Naive thymus-derived CD4-positive, alpha-beta T cell (primary cell): Measurements from ENCODE around the gene MACF1. TPM values are rescaled to one million over a fixed set of nuclear protein-coding genes. Genes with fewer than 3 reads are reported as not detected.

ENCODE experiments used
- ATAC-seq: fragments of 150-1000 bp; cut with Tn5 transposase; 2 replicates; pipeline ENCODE4 v1.10.0; 2021; ENCODE audit warnings: mild to moderate bottlenecking, moderate library complexity
- CTCF ChIA-PET: fragments of 350-600 bp; sonication (Branson Sonifier 250); formaldehyde crosslinking; loops from one replicate; lab custom pipeline; 2021; ENCODE audit warnings: antibody characterized with exemption; lab: Charles Lee
- POLR2A ChIA-PET: fragments of 350-600 bp; sonication (Branson Sonifier 250); formaldehyde crosslinking; loops from one replicate; lab custom pipeline; 2021; ENCODE audit warnings: antibody characterized with exemption, inconsistent platforms; lab: Charles Lee
- DNase-seq, 9 donors: peaks; one replicate each; pipeline versions ENCODE4 v3.0.0 to v3.0.0-alpha.2; 2020 to 2022; ENCODE audit warnings: mixed read lengths in 1 of 9
- H3K27ac ChIP-seq: one replicate; pipeline ENCODE4 v1.7.0; 2013; ENCODE audit warnings: mild to moderate bottlenecking, low read depth, low read length, moderate library complexity
- H3K27me3 ChIP-seq, 2 donors: one replicate each; pipeline ENCODE4 v1.7.0; 2013; ENCODE audit warnings: low read length in 2 of 2, mild to moderate bottlenecking in 2 of 2, moderate library complexity in 2 of 2; ENCODE audit not compliant: control insufficient read depth in 2 of 2, insufficient read depth in 2 of 2
- H3K36me3 ChIP-seq, 3 experiments: 1 replicate in 2 of 3; 2 replicates in 1 of 3; pipeline ENCODE4 v1.7.0; 2013; ENCODE audit warnings: low read length in 3 of 3, mild to moderate bottlenecking in 3 of 3, moderate library complexity in 1 of 3; ENCODE audit not compliant: insufficient read depth in 3 of 3, control insufficient read depth in 2 of 3
- H3K4me1 ChIP-seq, 2 donors: one replicate each; pipeline ENCODE4 v1.7.0; 2013; ENCODE audit warnings: low read length in 2 of 2, mild to moderate bottlenecking in 2 of 2, moderate library complexity in 1 of 2; ENCODE audit not compliant: control insufficient read depth in 2 of 2, insufficient read depth in 2 of 2
- H3K4me3 ChIP-seq: 2 replicates; pipeline ENCODE4 v1.7.0; 2013; ENCODE audit warnings: mild to moderate bottlenecking, low read length
- H3K9me3 ChIP-seq, 3 experiments: 1 replicate in 2 of 3; 2 replicates in 1 of 3; pipeline ENCODE4 v1.7.0; 2013; ENCODE audit warnings: low read length in 3 of 3; ENCODE audit not compliant: control insufficient read depth in 2 of 3
- H3K27ac Mint-ChIP-seq, 9 donors: one replicate each; pipeline ENCODE4 v1.8.0; 2020 to 2022; ENCODE audit warnings: mixed read lengths in 9 of 9, mild to moderate bottlenecking in 8 of 9, moderate library complexity in 5 of 9, inconsistent platforms in 2 of 9
- H3K27me3 Mint-ChIP-seq, 5 donors: one replicate each; pipeline ENCODE4 v1.8.0; 2021 to 2022; ENCODE audit warnings: mixed read lengths in 5 of 5, mild to moderate bottlenecking in 1 of 5
- H3K36me3 Mint-ChIP-seq, 5 donors: one replicate each; pipeline ENCODE4 v1.8.0; 2020 to 2022; ENCODE audit warnings: mixed read lengths in 5 of 5, mild to moderate bottlenecking in 3 of 5, inconsistent platforms in 1 of 5
- H3K4me1 Mint-ChIP-seq, 7 donors: one replicate each; pipeline ENCODE4 v1.8.0; 2020 to 2022; ENCODE audit warnings: mixed read lengths in 7 of 7, mild to moderate bottlenecking in 3 of 7, inconsistent platforms in 1 of 7
- H3K4me3 Mint-ChIP-seq, 10 donors: one replicate each; pipeline ENCODE4 v1.8.0; 2020 to 2022; ENCODE audit warnings: mild to moderate bottlenecking in 10 of 10, mixed read lengths in 10 of 10, moderate library complexity in 6 of 10, inconsistent platforms in 2 of 10
- H3K9me3 Mint-ChIP-seq, 11 donors: one replicate each; pipeline ENCODE4 v1.8.0; 2020 to 2022; ENCODE audit warnings: mixed read lengths in 11 of 11, mild to moderate bottlenecking in 4 of 11, inconsistent platforms in 1 of 11, moderate library complexity in 1 of 11
- intact Hi-C, 2 donors: fragments of 100-400 bp; cut with micrococcal nuclease; formaldehyde crosslinking; loops; one replicate each; pipeline ENCODE4 v1.15.1; 2023
- polyA plus RNA-seq, 2 donors: library from polyadenylated mRNA; unstranded; fragments of 300-500 nt; fragmentation: Illumina TruSeq; gene quantifications; one replicate each; pipeline ENCODE4 v1.2.3, GENCODE V29; 2021
- total RNA-seq, 6 experiments: library from RNA in 5 of 6; stranded (reverse) in 5 of 6; gene quantifications; 1 replicate in 5 of 6; 2 replicates in 1 of 6; pipeline ENCODE4 v1.2.3 and lab custom pipeline; 2021 to 2026

MACF1 gene
- total and polyA plus RNA-seq, 7 experiments from 2014 or later = 21.2 to 409 (median 288) TPM

- intact Hi-C loops = loop anchor here (10.0 kb wide), 2 partner anchors 376 to 526 kb away; partner anchors contain the start of genes MYCBP (in 1 of the 2) and NDUFS5 (in 1 of the 2)
- H3K4me3 Mint-ChIP-seq = no peak overlapping the region
- CTCF ChIA-PET = interaction anchor here (0.6 to 2.4 kb wide), 4 partner anchors 9 to 176 kb away, joined by 3 to 13 read pairs (median 4); no protein-coding TSS in a partner anchor
Measured at GRCh38 chr1:39401106-39401505, 196.6 kb downstream of the MACF1 start.

GRCh38 chr1:39404876-39405275 is 200.4 kb downstream of the MACF1 start:
- Histone ChIP-seq H3K27me3 (no peaks in the 10 kb centered on the region), H3K9me3 (no peaks in the 10 kb centered on the region), H3K27ac (no peak overlapping the region), H3K4me1 (peaks cover 15 to 19% of the 10 kb centered on the region in 2 donors), H3K4me3 (no peak overlapping the region), H3K36me3 (no peaks in the 10 kb centered on the region)
- Mint-ChIP-seq H3K27me3 (no peaks in the 10 kb centered on the region), H3K4me1 (peaks cover 22 to 53% (median 47%) of the 10 kb centered on the region in 7 donors), H3K36me3 (peaks cover 0 to 14% (median 7%) of the 10 kb centered on the region in 5 donors), H3K9me3 (no peaks in the 10 kb centered on the region), H3K4me3 (no peak overlapping the region), H3K27ac (peak overlapping the region in 4 of 9 donors; percentile 27 to 83 (median 50))
- intact Hi-C loops = loop anchor here (10.0 kb wide), 2 partner anchors 380 to 530 kb away; partner anchors contain the start of genes MYCBP (in 1 of the 2) and NDUFS5 (in 1 of the 2)
- POLR2A ChIA-PET = interaction anchor here (0.9 to 1.5 kb wide), 2 partner anchors 10 to 22 kb away, joined by 6 to 7 read pairs; no protein-coding TSS in a partner anchor
- CTCF ChIA-PET = interaction anchor here (0.6 kb wide), 1 partner anchor 121 kb away, joined by 4 read pairs; no protein-coding TSS in a partner anchor
- ATAC-seq = no peak
- DNase-seq = no peak

More at GRCh38 chr1:39401106-39401505, 196.6 kb downstream of the MACF1 start:
- H3K9me3 Mint-ChIP-seq = peaks cover 0 to 1% (median 0%) of the 10 kb centered on the region in 11 donors
- H3K27ac Mint-ChIP-seq = peak overlapping the region in 1 of 9 donors; percentile 14
- POLR2A ChIA-PET = no interaction called here
- peaks cover 0 to 14% (median 7%) of the 10 kb centered on the region in 5 donors for H3K36me3 Mint-ChIP-seq
- H3K4me1 Mint-ChIP-seq = peaks cover 37 to 66% (median 58%) of the 10 kb centered on the region in 7 donors
- H3K4me3 ChIP-seq = no peak overlapping the region
- H3K4me1 ChIP-seq = peaks cover 17 to 23% of the 10 kb centered on the region in 2 donors
- H3K27me3 Mint-ChIP-seq = no peaks in the 10 kb centered on the region
- H3K36me3 ChIP-seq = no peaks in the 10 kb centered on the region
- no peak for ATAC-seq
- DNase-seq = no peak
- H3K27ac ChIP-seq = no peak overlapping the region
- no peaks in the 10 kb centered on the region for H3K9me3 ChIP-seq
- no peaks in the 10 kb centered on the region for H3K27me3 ChIP-seq

GRCh38 chr1:39405358-39405757 is 200.9 kb downstream of the MACF1 start:
- Histone ChIP-seq H3K4me3 (no peak overlapping the region), H3K27me3 (no peaks in the 10 kb centered on the region), H3K9me3 (no peaks in the 10 kb centered on the region), H3K27ac (no peak overlapping the region), H3K4me1 (peaks cover 16 to 23% of the 10 kb centered on the region in 2 donors), H3K36me3 (no peaks in the 10 kb centered on the region)
- intact Hi-C loops = loop anchor here (10.0 kb wide), 2 partner anchors 381 to 531 kb away; partner anchors contain the start of genes MYCBP (in 1 of the 2) and NDUFS5 (in 1 of the 2)
- Mint-ChIP-seq H3K9me3 (no peaks in the 10 kb centered on the region), H3K4me3 (peak overlapping the region in 2 of 10 donors; percentile 16 to 25), H3K36me3 (peaks cover 0 to 14% (median 7%) of the 10 kb centered on the region in 5 donors), H3K27me3 (no peaks in the 10 kb centered on the region), H3K4me1 (peaks cover 23 to 56% (median 49%) of the 10 kb centered on the region in 7 donors), H3K27ac (peak overlapping the region in 7 of 9 donors; percentile 14 to 83 (median 64))
- ChIA-PET POLR2A (interaction anchor here (0.5 to 1.5 kb wide), 2 partner anchors 10 to 167 kb away, joined by 4 to 6 read pairs; no protein-coding TSS in a partner anchor), CTCF (no interaction called here)
- ATAC-seq (no peak), DNase-seq (no peak)

DNA sequence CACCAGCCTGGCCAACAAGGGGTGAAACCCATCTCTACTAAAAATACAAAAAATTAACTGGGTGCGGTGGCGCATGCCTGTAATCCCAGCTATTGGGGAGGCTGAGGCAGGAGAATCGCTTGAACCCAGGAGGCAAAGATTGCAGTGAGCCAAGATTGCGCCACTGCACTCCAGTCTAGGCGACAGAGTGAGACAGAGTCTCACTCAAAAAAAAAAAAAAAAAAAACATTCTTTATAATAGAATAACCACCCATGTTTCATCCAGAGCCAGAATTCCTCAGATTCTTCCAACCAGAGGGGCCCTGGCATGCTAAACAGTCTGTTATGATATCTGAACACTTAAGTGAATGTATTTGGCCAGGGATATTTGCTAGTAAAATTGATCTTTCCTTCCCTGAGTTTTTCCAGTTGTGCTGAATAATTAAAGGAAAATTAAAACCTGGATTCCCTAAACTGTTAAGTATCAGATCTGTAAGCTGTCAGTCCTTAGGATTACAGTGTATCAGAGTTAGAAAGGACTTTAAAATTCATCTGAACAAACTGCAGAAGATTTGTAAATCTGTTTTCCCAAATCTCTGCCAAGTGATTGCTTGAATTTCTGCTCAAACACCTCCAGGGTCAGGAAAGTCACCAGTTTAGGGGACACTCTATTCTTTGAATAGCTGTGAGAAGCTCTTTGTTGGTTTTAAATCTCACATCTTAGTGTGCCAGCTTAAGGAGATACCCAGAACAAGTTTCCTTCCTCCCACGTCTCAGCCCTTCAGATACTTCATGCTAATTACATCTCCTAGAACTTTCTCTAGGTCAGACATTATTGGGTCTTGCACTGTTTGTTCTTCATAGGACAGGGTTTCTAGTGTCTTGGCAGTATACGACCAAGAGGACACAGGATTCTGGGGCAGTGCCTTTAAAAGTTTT is 202.3 kb downstream of the MACF1 start:
- no peak for DNase-seq
- H3K36me3 ChIP-seq = peaks cover 0 to 3% (median 0%) of the 10 kb centered on the region in 3 experiments
- peaks cover 37 to 69% (median 64%) of the 10 kb centered on the region in 7 donors for H3K4me1 Mint-ChIP-seq
- ChIA-PET CTCF (no interaction called here), POLR2A (interaction anchor here (2.2 kb wide), 1 partner anchor 14 kb away, joined by 9 read pairs; no protein-coding TSS in a partner anchor)
- H3K9me3 Mint-ChIP-seq = no peaks in the 10 kb centered on the region
- H3K4me3 ChIP-seq = no peak overlapping the region
- H3K4me3 Mint-ChIP-seq = peak overlapping the region in 8 of 10 donors; percentile 88 to 94 (median 90)
- intact Hi-C loops = loop anchor here (10.0 kb wide), 2 partner anchors 382 to 532 kb away; partner anchors contain the start of genes MYCBP (in 1 of the 2) and NDUFS5 (in 1 of the 2)
- no peaks in the 10 kb centered on the region for H3K27me3 Mint-ChIP-seq
- H3K27me3 ChIP-seq = no peaks in the 10 kb centered on the region
- H3K4me1 ChIP-seq = peaks cover 16 to 34% of the 10 kb centered on the region in 2 donors
- no peak overlapping the region for H3K27ac ChIP-seq
- peak overlapping the region in 8 of 9 donors; percentile 51 to 88 (median 72) for H3K27ac Mint-ChIP-seq
- ATAC-seq = no peak
- H3K9me3 ChIP-seq = no peaks in the 10 kb centered on the region
- H3K36me3 Mint-ChIP-seq = peaks cover 0 to 17% (median 8%) of the 10 kb centered on the region in 5 donors

- Mint-ChIP-seq H3K4me3 (peak overlapping the region; percentile 88 to 94 (median 91)), H3K27me3 (no peaks in the 10 kb centered on the region), H3K36me3 (peaks cover 0 to 14% (median 9%) of the 10 kb centered on the region in 5 donors), H3K27ac (peak overlapping the region in 8 of 9 donors; percentile 51 to 93 (median 77)), H3K4me1 (peaks cover 37 to 71% (median 67%) of the 10 kb centered on the region in 7 donors), H3K9me3 (no peaks in the 10 kb centered on the region)
- Histone ChIP-seq H3K36me3 (peaks cover 0 to 7% (median 4%) of the 10 kb centered on the region in 3 experiments), H3K27me3 (no peaks in the 10 kb centered on the region), H3K4me1 (peaks cover 16 to 34% of the 10 kb centered on the region in 2 donors), H3K4me3 (no peak overlapping the region), H3K9me3 (no peaks in the 10 kb centered on the region), H3K27ac (no peak overlapping the region)
- intact Hi-C loops = loop anchor here (10.0 kb wide), 2 partner anchors 383 to 533 kb away; partner anchors contain the start of genes MYCBP (in 1 of the 2) and NDUFS5 (in 1 of the 2)
- ATAC-seq (no peak), DNase-seq (no peak)
- ChIA-PET POLR2A (interaction anchor here (0.5 to 2.2 kb wide), 2 partner anchors 9 to 15 kb away, joined by 5 to 9 read pairs; no protein-coding TSS in a partner anchor), CTCF (no interaction called here)
Measured at GRCh38 chr1:39407510-39407895, 203.0 kb downstream of the MACF1 start.
